NAMALWA (cell line): ENCODE results near the gene TCFL5.

ENCODE experiments used
- DNase-seq: peaks from one replicate; pipeline ENCODE4 v3.0.0-alpha.2; 2015; ENCODE audit warnings: low spot score

The TCFL5 gene

GRCh38 chr20:62821726-62822210 is 39.9 kb downstream of the TCFL5 start:
- DNase-seq, result no peak

- DNase-seq, result no peak
Observed at GRCh38 chr20:62820962-62821725, 40.5 kb downstream of the TCFL5 start.

GRCh38 chr20:62820208-62820961 is 41.2 kb downstream of the TCFL5 start:
- no peak for DNase-seq

GRCh38 chr20:62819494-62820174 is 42.0 kb downstream of the TCFL5 start:
- no peak for DNase-seq

- no peak for DNase-seq
Observed at GRCh38 chr20:62818592-62819493, 42.8 kb downstream of the TCFL5 start.

GRCh38 chr20:62817975-62818591 is 43.5 kb downstream of the TCFL5 start:
- no peak for DNase-seq

GRCh38 chr20:62816884-62817873 is 44.4 kb downstream of the TCFL5 start, which contains the start of gene COL9A3:
Gene COL9A3 (plus strand): TSS chr20:62817050. CDS start chr20:62817065, 15 bp downstream.
- DNase-seq, result no peak

GRCh38 chr20:62816031-62816883 is 45.4 kb downstream of the TCFL5 start:
- DNase-seq, result no peak

- no peak for DNase-seq
Observed at GRCh38 chr20:62815066-62815991, 46.3 kb downstream of the TCFL5 start.

- DNase-seq, result no peak
Observed at GRCh38 chr20:62814709-62815065, 46.9 kb downstream of the TCFL5 start.

GRCh38 chr20:62814060-62814708 is 47.4 kb downstream of the TCFL5 start:
- DNase-seq, result no peak

GRCh38 chr20:62813588-62813987 is 48.0 kb downstream of the TCFL5 start:
- no peak for DNase-seq

GRCh38 chr20:62812907-62813200 is 48.8 kb downstream of the TCFL5 start:
- no peak for DNase-seq

- no peak for DNase-seq
Observed at GRCh38 chr20:62812181-62812906, 49.3 kb downstream of the TCFL5 start.

- no peak for DNase-seq
Observed at GRCh38 chr20:62811720-62812119, 49.9 kb downstream of the TCFL5 start.

GRCh38 chr20:62811320-62811719 is 50.3 kb downstream of the TCFL5 start:
- no peak for DNase-seq
